Activated T-helper 17 cell treated with anti-CD3 and anti-CD28 coated beads, Interleukin-2, amount 50 U/mL, for 72 hours (primary cell): ENCODE data around the gene KIF1C. TPM values are rescaled to one million over a fixed set of nuclear protein-coding genes. Genes with fewer than 3 reads are reported as not detected.
A peak's percentile ranks its signal among the peaks of the same experiment; 100 is the strongest.

Experiments
- ATAC-seq: fragments of 150-1000 bp; cut with Tn5 transposase; replicated peaks from 2 replicates; pipeline ENCODE4 v1.10.0; 2021; ENCODE audit warnings: mild to moderate bottlenecking, moderate library complexity
- H3K27ac Mint-ChIP-seq: one replicate; pipeline ENCODE4 v1.8.0; 2022; ENCODE audit warnings: mixed read lengths
- H3K27me3 Mint-ChIP-seq: one replicate; pipeline ENCODE4 v1.8.0; 2022; ENCODE audit warnings: mixed read lengths
- H3K36me3 Mint-ChIP-seq: one replicate; pipeline ENCODE4 v1.8.0; 2022; ENCODE audit warnings: low read depth, mild to moderate bottlenecking, mixed read lengths
- H3K4me1 Mint-ChIP-seq: one replicate; pipeline ENCODE4 v1.8.0; 2022; ENCODE audit warnings: mixed read lengths
- H3K4me3 Mint-ChIP-seq: one replicate; pipeline ENCODE4 v1.8.0; 2022; ENCODE audit warnings: mild to moderate bottlenecking, mixed read lengths
- H3K9me3 Mint-ChIP-seq: one replicate; pipeline ENCODE4 v1.8.0; 2022; ENCODE audit warnings: mixed read lengths
- total RNA-seq, 2 donors: library from RNA; stranded (reverse); gene quantifications; one replicate each; pipeline ENCODE4 v1.2.3, GENCODE V29; 2022

The KIF1C gene
- total RNA-seq, 2 donors from 2014 or later = 47.4 to 54.4 TPM

DNA sequence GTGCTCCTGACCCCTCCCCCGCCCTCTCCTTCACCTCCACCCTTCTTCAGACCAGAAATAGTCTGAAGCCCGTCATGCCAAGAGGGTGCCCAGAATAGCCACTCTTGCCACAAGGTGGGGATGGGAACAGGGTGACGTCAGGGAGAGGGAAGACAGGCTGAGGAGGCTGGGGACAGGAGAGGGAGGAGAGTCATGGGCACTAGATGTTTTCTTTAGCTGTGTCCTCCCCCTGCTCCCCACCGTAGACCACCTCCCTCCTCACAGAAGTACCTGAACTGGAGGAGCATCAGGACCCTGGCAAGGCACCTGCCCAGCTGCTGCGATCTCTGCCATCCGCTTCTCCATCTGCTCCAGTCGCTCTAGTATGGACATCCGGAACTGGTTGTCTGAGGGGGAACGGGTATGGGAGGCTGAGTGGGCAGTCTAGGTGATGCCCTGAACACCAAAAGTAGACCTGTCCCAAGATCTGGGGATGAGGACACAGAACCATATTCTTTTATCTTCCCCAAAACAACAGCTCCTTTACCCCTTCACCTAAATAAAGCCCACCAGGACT lies 23.6 kb upstream of the KIF1C start:
- H3K27ac Mint-ChIP-seq = peak overlapping the region; percentile 17
- ATAC-seq = no peak
- peaks cover 26% of the 10 kb centered on the region for H3K4me1 Mint-ChIP-seq
- H3K27me3 Mint-ChIP-seq = no peaks in the 10 kb centered on the region
- peaks cover 28% of the 10 kb centered on the region for H3K36me3 Mint-ChIP-seq
- H3K4me3 Mint-ChIP-seq = no peak overlapping the region
- no peaks in the 10 kb centered on the region for H3K9me3 Mint-ChIP-seq

DNA sequence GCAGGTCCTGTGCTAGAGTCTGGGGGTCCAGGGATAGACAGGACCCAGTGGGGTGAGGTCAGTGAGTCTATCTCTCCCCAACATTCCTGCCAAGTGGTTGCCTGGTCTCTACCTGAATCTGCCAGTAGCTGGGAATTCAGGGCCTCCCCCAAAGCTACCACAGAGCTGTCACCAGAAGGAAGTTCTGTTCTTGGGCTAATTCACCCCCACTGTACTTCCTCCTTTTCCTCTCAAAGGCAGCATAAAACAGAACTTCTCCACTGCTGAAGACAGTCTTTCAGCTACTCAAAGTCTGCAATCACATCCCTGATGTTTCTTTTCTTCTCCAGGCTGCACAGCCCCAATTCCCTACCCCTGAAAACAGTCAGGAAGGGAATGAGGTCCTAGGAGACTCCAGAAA lies 19.0 kb upstream of the KIF1C start:
- no peaks in the 10 kb centered on the region for H3K27me3 Mint-ChIP-seq
- no peak for ATAC-seq
- H3K4me1 Mint-ChIP-seq = peaks cover 29% of the 10 kb centered on the region
- no peak overlapping the region for H3K27ac Mint-ChIP-seq
- H3K36me3 Mint-ChIP-seq = peaks cover 70% of the 10 kb centered on the region
- no peaks in the 10 kb centered on the region for H3K9me3 Mint-ChIP-seq
- no peak overlapping the region for H3K4me3 Mint-ChIP-seq

DNA sequence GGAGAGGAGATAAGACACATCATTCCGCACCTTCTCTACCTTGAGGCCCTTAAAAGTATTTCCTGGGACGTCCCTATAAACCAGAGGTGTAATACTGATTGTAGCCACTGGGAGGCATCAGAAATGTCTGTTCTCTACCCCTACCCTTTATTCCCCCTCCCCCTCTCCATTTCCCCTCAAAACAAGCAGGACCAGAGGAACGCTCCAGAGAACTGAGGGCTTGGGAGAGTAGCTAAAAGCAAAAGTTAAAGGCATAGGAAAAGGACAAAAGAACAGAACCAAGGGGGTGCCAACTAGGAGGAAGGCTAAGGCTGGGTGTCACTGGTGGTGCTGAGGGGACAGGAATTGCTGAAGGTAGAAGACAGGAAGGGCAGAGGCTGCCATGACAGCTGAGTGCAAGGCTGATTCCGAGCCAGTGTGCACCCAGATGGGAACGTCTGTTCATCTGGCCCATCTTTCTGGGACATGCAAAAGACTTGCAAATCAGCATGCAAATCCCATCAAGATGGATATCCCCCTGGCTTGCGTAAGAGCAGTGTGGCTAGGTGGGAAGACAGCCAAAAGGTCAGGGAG lies 17.0 kb upstream of the KIF1C start:
- peaks cover 77% of the 10 kb centered on the region for H3K36me3 Mint-ChIP-seq
- peak; percentile 91 for ATAC-seq
- H3K27ac Mint-ChIP-seq = peak overlapping the region; percentile 86
- peak overlapping the region; percentile 31 for H3K4me3 Mint-ChIP-seq
- H3K4me1 Mint-ChIP-seq = peaks cover 28% of the 10 kb centered on the region
- no peaks in the 10 kb centered on the region for H3K9me3 Mint-ChIP-seq
- no peaks in the 10 kb centered on the region for H3K27me3 Mint-ChIP-seq

DNA sequence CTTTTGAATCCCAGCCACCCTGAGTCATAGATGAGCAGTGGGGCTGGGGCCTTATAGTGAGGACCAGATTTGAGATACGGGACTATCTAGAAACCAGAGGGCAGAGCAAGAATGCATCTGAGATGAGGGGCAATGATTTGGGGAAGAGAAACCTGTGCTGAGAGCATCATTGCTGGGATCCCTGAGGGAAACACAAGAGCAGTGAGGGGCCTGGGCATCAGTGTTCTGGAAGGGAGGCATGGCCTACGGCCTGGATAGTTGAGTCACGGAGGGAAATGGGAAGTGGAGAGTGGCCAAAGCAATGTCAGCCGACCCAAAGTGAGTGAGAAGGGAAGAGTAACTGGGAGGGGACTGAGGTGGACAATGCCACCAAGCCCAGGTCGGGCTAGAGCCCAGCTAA lies 15.4 kb upstream of the KIF1C start:
- no peak overlapping the region for H3K4me3 Mint-ChIP-seq
- peak overlapping the region; percentile 23 for H3K27ac Mint-ChIP-seq
- peaks cover 36% of the 10 kb centered on the region for H3K4me1 Mint-ChIP-seq
- no peak for ATAC-seq
- H3K27me3 Mint-ChIP-seq = no peaks in the 10 kb centered on the region
- H3K9me3 Mint-ChIP-seq = no peaks in the 10 kb centered on the region
- H3K36me3 Mint-ChIP-seq = peaks cover 77% of the 10 kb centered on the region

DNA sequence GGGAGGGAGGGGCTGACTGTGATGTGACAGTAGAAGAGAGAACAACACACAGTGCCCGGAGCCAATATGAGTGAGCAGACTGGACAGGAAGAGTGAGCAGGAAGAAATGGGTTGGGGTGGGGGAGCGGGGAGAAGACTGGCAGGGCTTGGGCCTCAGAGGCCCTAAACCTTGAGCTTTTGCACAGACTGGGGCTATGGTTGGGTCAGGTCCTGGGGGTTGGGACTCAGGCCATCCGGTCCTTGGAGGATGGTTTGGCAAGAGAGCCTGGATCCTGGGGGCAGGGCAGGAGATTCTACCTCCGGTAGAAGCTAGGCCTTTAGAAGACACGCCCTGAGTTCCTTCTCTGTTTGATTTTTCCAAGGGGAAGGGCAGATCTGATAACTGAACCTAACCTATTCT lies 11.3 kb upstream of the KIF1C start:
- Mint-ChIP-seq H3K4me1 (peaks cover 39% of the 10 kb centered on the region), H3K36me3 (peaks cover 45% of the 10 kb centered on the region), H3K27ac (peak overlapping the region; percentile 91), H3K27me3 (no peaks in the 10 kb centered on the region), H3K4me3 (peak overlapping the region; percentile 95), H3K9me3 (no peaks in the 10 kb centered on the region)
- ATAC-seq = no peak

DNA sequence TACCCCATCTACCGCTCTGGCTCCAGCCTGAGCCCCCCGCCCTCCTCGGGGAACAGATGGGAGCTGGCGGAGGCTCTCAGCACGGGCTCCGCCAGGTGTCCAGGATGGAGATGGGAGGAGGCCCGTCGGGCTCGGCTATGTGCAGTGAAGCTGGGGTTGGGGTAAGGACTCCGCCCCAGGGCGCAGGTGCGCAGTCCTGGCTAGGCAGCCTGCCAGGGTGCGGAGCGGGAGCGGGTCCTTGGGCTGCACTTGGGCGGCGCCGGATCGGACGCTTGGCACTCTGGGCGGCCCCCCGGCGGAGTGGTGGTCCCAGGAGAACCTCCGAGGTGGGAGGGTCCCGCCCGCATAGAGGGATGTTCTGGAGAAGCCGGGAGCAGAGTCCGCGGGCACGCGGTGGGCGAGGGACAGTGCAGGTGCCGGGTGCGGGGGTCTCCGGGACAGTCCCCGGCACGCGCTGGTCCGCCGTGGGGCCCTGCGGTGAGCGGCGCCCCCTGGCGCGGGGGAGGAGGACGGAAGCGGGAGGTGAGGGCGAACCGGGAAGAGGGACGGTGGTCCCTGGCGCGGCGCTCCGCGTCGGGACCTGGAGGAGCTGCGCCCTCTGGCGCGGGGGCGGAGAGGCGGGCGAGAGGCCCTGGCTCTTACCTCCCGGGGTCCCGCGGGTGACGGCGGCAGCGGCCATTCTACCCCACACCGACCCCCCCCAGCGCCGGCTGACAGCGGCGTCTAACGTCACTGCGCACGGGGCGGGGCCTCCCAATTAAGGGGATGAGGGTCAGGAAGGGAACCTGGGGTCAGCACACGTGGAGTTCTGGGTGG lies 10.6 kb upstream of the KIF1C start, which contains the start of gene CAMTA2:
TSS of gene CAMTA2 (minus strand) at position 725 of the 816 bp plus-strand sequence. CDS start 1,453 bp downstream, outside the sequence.
- Mint-ChIP-seq H3K27ac (peak within 1 kb of the TSS; percentile 93), H3K36me3 (peaks cover 37% of the 10 kb centered on the region), H3K27me3 (no peaks in the 10 kb centered on the region), H3K4me1 (peaks cover 33% of the 10 kb centered on the region), H3K9me3 (no peaks in the 10 kb centered on the region), H3K4me3 (peak within 1 kb of the TSS; percentile 95)
- ATAC-seq = peak; percentile 94

DNA sequence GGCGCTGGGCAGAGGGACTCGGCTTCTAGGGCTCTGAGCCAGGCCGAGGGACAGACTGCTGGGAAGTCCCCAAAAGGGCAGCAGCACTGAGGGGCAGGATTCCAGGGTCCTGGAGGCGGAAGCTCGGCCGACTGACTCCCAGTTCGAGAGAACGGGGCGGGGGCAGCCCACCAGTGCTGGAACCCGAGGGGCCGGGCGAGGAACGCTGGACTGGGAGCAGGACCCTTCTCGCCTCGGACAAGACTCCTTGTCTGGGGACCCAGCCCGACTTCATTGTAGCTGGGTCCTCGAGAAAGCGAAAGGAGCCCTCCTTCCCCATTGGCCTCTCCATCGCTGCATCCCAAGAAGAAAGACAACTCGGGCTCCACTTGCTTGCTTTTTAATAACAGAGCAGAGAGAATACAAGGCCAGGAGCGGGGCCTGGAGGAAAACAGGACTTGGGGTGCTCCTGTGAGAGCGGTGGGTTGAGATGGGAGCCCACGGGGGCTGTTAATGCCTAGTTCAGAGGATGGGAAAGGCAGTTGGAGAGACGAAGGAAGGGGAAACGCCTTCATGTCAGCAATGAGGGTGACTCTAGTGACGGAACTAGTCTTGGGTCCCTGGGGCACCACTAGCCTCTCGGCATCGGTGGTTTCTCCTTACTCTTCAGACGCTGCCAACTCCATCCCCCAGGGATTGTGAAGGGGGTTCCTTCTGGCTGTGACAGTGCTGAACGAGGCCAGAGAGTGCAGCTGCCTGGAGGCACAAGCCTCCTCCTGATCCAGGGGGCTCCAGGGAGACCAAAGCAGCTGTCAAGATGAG lies 9.8 kb upstream of the KIF1C start:
- Mint-ChIP-seq H3K27me3 (no peaks in the 10 kb centered on the region), H3K4me1 (peaks cover 30% of the 10 kb centered on the region), H3K27ac (peak overlapping the region; percentile 93), H3K9me3 (no peaks in the 10 kb centered on the region), H3K4me3 (peak overlapping the region; percentile 95), H3K36me3 (peaks cover 29% of the 10 kb centered on the region)
- ATAC-seq = peak; percentile 10

DNA sequence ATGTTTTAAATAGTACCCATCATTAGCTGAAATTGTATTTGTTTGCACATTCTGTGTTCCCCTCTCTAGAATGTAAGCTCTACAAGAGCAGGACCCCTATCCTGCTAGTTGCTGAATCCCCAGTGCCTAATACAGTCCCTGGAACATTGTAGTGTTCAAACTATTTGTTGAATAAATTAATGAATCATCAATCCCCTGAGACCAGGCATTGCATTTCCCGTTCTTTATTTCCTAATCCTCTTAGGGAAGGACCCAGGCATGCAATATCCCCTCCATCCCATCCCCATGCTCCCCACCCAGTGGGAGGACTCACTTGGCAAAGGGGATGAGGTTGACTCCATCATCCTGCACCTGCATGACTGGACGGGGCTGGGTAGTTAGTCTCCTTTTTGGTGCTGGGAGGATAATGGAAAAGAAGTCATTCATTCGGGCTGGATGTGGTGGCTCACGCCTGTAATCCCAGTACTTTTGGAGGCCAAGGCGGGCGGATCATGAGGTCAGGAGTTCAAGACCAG lies 3.6 kb upstream of the KIF1C start:
- Mint-ChIP-seq H3K4me3 (no peak overlapping the region), H3K27ac (no peak overlapping the region), H3K9me3 (no peaks in the 10 kb centered on the region), H3K27me3 (no peaks in the 10 kb centered on the region), H3K36me3 (no peaks in the 10 kb centered on the region), H3K4me1 (peaks cover 16% of the 10 kb centered on the region)
- no peak for ATAC-seq

DNA sequence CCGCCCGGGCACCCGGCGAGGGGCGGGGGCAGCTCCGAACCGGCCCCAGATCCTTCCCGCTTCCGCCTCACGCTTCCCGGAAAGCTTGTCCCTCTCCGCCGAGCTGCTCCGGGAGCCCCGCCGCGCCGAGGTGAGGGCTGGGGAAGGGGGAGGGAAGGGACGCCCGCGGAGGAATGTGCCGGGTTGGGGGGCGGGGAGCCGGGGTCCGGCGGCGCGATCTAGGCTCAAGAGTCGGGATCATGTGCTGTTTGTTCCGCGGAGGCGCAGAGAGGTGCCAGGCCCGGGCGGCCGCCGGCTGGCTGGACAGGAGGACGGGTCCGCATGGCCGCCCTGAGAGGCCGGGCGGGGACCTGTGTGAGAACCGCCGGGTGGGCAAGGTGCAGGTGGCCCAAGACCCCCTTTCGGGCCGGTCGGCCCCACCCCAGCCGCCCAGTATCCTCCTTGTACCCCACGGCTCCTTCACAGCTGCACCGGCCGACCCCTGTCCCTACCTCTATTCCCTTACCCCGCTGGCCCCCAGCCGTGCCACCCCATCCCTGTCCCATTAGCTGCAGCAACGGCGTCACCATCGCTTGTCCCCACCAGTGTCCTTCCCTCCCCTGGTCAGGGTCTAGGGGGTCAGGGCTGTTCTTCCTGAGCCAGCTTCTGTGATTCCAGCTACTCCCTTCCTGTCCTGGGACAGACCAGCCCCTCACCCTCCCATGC lies 429 bp downstream of the KIF1C start:
- Mint-ChIP-seq H3K36me3 (peaks cover 36% of the 10 kb centered on the region), H3K27ac (peak overlapping the region; percentile 77), H3K9me3 (no peaks in the 10 kb centered on the region), H3K4me3 (peak overlapping the region; percentile 70), H3K4me1 (peaks cover 16% of the 10 kb centered on the region), H3K27me3 (no peaks in the 10 kb centered on the region)
- ATAC-seq = peak; percentile 13

DNA sequence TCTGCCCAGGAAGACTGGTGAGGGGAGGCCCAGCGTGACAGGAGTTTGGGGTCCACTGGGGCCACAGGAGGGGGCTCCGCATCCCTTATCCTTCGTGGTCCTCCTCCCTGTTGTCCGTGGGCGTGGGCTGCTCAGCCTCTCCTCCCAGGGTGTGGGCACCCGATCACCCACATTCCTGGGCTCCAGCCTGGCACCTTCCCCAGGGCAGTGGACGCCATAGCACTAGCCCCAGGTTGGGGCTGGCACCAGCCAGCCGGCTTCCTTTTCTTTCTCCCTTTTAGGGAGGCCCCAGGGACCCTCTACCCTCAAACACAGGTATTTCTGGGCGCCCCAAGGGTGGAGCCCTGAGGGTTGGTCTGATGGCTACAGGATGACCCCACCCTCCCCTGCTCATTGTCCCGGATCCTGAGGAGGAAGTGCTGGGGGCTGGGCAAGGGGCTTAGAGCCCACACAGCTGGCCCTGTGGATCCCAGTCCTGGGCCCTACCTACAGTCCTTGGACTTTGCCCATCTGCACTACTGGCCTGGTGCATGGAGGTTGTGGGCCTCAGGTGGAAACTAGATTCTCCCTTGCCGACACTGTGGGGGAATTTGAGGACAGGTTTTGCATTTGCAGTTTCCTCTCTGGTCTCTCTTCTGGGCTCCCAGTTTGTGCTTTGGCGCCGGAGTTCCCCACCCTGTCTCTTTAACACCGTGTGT lies 1.1 kb downstream of the KIF1C start:
- H3K36me3 Mint-ChIP-seq = peaks cover 43% of the 10 kb centered on the region
- H3K27me3 Mint-ChIP-seq = no peaks in the 10 kb centered on the region
- H3K4me1 Mint-ChIP-seq = peaks cover 16% of the 10 kb centered on the region
- peak overlapping the region; percentile 77 for H3K27ac Mint-ChIP-seq
- peak overlapping the region; percentile 70 for H3K4me3 Mint-ChIP-seq
- no peaks in the 10 kb centered on the region for H3K9me3 Mint-ChIP-seq
- ATAC-seq = no peak

DNA sequence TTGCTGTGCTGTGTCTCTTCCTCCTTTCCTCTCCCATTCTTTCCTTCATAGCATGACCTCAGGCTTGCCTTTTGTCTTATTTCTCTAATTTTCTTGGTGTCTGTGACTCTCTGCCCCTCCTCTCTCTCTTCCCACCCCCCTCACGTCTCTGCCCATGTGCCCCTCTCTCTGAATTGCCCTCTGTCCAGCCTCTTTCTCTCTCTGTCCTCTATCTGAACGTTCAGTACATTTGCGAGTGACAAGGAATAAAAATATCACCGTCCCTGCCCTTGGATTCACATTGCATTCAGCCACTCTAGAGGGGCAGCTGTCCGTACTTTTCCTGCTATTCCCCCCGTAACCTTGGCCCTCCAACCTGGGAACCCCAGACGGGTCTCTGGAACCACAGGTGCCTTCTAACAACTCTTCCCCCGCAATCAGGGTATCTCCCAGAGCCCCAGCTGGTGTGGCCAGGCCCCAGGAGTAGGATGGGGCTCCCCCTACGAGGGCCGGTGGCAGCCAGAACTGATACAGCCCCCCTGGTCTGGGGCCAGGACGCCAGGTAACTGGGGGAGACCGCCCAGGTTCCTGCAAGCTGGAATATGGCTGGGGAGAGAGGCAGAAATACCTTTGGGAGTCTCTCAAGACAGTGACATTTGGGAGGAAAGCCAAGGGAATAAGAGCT lies 1.8 kb downstream of the KIF1C start:
- Mint-ChIP-seq H3K27me3 (no peaks in the 10 kb centered on the region), H3K27ac (peak overlapping the region; percentile 77), H3K4me3 (peak overlapping the region; percentile 70), H3K9me3 (no peaks in the 10 kb centered on the region), H3K36me3 (peaks cover 50% of the 10 kb centered on the region), H3K4me1 (peaks cover 16% of the 10 kb centered on the region)
- no peak for ATAC-seq

DNA sequence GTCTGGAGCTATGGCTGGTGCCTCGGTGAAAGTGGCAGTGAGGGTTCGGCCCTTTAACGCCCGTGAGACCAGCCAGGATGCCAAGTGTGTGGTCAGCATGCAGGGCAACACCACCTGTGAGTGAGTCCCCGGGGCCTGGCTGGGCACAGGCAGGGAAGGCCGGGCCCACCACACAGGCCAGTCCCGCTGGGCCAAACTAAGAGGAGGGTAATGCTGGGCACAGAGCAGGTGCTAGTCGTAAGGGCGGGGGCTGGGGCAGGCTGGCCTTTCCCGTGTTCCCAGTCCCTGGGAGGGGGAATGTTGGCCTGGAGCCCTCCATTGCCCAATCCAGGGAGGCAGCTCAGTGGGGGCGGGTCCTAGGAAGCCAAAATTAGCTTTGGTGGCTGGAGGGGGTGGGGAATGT lies 2.5 kb downstream of the KIF1C start:
- ATAC-seq = no peak
- peaks cover 57% of the 10 kb centered on the region for H3K36me3 Mint-ChIP-seq
- no peaks in the 10 kb centered on the region for H3K9me3 Mint-ChIP-seq
- no peak overlapping the region for H3K4me3 Mint-ChIP-seq
- peak overlapping the region; percentile 77 for H3K27ac Mint-ChIP-seq
- no peaks in the 10 kb centered on the region for H3K27me3 Mint-ChIP-seq
- H3K4me1 Mint-ChIP-seq = peaks cover 16% of the 10 kb centered on the region
